GM12891 (cell line): ENCODE results near the gene YWHAB.

ENCODE experiments used
- POLR2A ChIP-seq: IDR thresholded peaks from 2 replicates; pipeline ENCODE4 v1.6.1; 2011; ENCODE audit warnings: low read depth, low read length, control low read depth
- SPI1 ChIP-seq: IDR thresholded peaks from 2 replicates; pipeline ENCODE4 v1.6.1; 2011; ENCODE audit warnings: low read depth, low read length, control low read depth
- TAF1 ChIP-seq: IDR thresholded peaks from 2 replicates; pipeline ENCODE4 v1.6.1; 2011; ENCODE audit warnings: low read depth, low read length, control low read depth

- peak; percentile 88 for TF ChIP-seq SPI1
- no peak for TF ChIP-seq POLR2A
- TF ChIP-seq TAF1, result no peak
Observed at GRCh38 chr20:44955270-44955669, 69.8 kb downstream of the YWHAB start.
